Activated T-cell treated with anti-CD3 and anti-CD28 coated beads, Interleukin-2, amount 50 U/mL, for 72 hours (primary cell): ENCODE measurements around the gene LAPTM5. TPM values are rescaled to one million over a fixed set of nuclear protein-coding genes. Genes with fewer than 3 reads are reported as not detected.

Source experiments
- ATAC-seq, 2 donors: fragments of 150-1000 bp; cut with Tn5 transposase; replicated peaks in 1 of 2; 2 replicates each; pipeline ENCODE4 v1.10.0; 2021; ENCODE audit warnings: moderate library complexity in 2 of 2, mild to moderate bottlenecking in 1 of 2
- DNase-seq, 2 donors: peaks; one replicate each; pipeline ENCODE4 v3.0.0; 2021 to 2022; ENCODE audit warnings: mixed read lengths in 1 of 2
- H3K27ac Mint-ChIP-seq: one replicate; pipeline ENCODE4 v1.8.0; 2022; ENCODE audit warnings: mild to moderate bottlenecking, moderate library complexity, mixed read lengths
- H3K27me3 Mint-ChIP-seq: one replicate; pipeline ENCODE4 v1.8.0; 2022; ENCODE audit warnings: low read depth, mixed read lengths
- H3K36me3 Mint-ChIP-seq, 2 donors: one replicate each; pipeline ENCODE4 v1.8.0; 2022; ENCODE audit warnings: mixed read lengths in 2 of 2, mild to moderate bottlenecking in 1 of 2; ENCODE audit not compliant: insufficient read depth in 2 of 2
- H3K4me1 Mint-ChIP-seq: one replicate; pipeline ENCODE4 v1.8.0; 2022; ENCODE audit warnings: low read depth, mixed read lengths
- H3K4me3 Mint-ChIP-seq, 2 donors: one replicate each; pipeline ENCODE4 v1.8.0; 2022; ENCODE audit warnings: mild to moderate bottlenecking in 2 of 2, mixed read lengths in 2 of 2, moderate library complexity in 2 of 2
- H3K9me3 Mint-ChIP-seq, 2 donors: one replicate each; pipeline ENCODE4 v1.8.0; 2022; ENCODE audit warnings: mixed read lengths in 2 of 2
- total RNA-seq, 2 donors: library from RNA; stranded (reverse); gene quantifications; one replicate each; pipeline ENCODE4 v1.2.3, GENCODE V29; 2022

The LAPTM5 gene
- total RNA-seq, 2 donors from 2014 or later = 220 to 281 TPM

DNA sequence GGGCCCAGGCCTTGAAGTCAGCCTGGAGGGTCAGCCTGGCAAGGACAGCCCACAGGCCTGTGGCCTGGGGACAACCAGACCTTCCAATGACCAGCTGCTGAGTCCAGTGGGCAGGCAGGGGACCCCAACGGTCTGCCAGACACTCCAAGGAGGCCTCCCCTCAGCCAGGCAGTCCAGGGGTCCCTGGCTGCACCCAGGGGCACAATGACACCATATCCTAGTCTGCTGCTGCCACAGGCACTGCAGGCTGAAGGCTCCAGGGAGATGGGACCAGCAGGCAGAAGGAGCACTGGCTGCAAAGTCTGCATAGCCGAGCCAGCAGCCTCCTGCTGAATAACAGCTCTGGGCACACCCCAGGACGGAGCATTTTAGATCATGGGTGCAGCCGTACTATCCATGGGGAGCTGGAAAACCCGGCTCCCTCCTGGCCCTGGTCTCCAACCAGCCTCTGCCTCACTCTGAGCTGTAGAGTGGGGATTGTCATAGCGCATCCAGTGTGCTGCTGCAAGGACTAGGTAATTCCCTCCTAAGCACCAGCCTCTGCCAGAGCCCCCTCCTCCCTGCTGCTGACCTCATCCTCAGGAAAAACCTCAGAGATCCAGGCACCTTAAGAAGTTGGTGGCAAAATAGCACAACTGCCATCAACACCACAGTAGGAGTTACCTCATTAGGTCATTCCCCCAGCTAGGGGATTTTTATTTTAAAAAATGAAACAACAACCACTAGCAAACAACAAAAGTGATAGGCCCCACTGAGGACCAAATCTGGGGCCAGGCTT lies 4.8 kb upstream of the LAPTM5 start:
- Mint-ChIP-seq H3K27ac (peak overlapping the region; percentile 95), H3K36me3 (no peaks in the 10 kb centered on the region), H3K9me3 (no peaks in the 10 kb centered on the region), H3K27me3 (no peaks in the 10 kb centered on the region), H3K4me3 (peak overlapping the region; percentile 53 to 99), H3K4me1 (peaks cover 96% of the 10 kb centered on the region)
- ATAC-seq (peak; percentile 11 to 31), DNase-seq (no peak)

DNA sequence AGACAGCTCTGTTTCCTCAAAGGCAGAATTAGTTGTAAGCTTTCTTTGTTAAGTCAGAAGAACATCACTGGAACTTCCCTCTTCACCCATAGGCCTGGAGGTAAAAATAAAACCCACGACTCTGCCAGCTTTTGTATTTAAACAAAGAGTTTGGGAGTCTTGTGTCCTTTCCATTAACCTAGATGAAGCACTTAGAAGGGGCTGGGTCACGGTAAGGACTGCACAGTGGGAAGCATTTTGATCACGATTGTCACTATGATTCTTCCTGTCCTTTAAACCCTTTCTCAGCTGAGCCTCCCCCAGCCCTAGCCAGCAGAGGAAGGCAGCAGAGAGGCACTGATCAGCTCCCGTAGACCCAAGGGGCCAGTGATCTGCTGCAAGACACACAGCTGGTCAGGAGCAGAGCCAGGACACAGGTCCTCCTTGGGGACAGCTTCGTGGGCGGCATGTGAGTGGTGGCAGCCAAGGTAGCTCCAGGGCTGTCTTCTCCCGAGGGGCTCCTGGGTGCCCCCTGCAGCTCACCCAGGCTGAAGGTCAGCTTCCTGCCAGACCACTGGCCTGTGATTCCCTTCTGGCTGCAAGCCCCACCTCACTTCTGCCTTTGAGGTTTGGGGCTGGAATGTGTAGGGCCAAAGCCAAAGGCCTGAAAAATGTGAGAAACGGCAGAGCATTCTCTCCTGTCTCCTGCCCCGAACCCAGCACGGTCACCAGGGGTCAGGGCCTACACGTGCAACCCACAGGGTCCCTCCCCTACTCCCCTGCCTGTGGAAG lies 4.0 kb upstream of the LAPTM5 start:
- Mint-ChIP-seq H3K27ac (peak overlapping the region; percentile 52), H3K27me3 (no peaks in the 10 kb centered on the region), H3K9me3 (no peaks in the 10 kb centered on the region), H3K36me3 (peaks cover 2 to 3% of the 10 kb centered on the region in 2 donors), H3K4me1 (peaks cover 96% of the 10 kb centered on the region), H3K4me3 (peak overlapping the region; percentile 92 to 99)
- ATAC-seq = no peak
- no peak for DNase-seq

DNA sequence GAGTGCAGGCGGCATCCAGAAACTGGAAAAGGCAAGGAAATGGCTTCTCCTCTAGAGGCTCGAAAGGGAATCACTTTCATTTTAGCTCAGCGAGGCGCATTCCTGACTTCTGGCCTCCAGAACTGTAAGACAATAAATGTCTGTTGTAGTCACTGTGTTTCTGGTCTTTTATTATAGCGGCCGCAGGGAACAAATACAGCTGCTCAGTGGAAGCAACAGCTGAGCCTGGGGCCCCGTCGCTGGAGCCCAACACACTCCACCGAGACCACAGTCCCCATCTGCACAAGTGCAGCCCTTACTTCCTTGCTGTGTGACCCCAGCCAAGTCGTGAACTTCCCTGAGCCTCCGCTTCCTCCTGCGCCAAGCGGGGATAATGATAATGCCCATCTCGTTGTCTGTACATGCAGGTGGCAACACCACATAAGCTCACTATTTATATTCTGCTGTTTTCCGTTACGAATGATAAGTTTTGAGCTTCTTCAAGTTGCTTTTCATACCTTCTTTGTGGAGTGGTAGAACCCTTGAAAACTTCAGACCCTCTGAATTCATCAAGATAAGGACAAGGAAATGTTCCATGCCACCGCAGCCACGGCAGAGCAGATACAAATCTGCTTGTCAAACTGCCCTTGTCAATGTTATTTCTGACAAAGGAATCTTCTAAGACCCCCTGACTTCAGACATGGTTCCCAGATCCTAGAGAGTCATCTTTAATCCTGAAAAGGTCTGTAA lies 3.2 kb upstream of the LAPTM5 start:
- H3K27ac Mint-ChIP-seq = peak overlapping the region; percentile 52

DNA sequence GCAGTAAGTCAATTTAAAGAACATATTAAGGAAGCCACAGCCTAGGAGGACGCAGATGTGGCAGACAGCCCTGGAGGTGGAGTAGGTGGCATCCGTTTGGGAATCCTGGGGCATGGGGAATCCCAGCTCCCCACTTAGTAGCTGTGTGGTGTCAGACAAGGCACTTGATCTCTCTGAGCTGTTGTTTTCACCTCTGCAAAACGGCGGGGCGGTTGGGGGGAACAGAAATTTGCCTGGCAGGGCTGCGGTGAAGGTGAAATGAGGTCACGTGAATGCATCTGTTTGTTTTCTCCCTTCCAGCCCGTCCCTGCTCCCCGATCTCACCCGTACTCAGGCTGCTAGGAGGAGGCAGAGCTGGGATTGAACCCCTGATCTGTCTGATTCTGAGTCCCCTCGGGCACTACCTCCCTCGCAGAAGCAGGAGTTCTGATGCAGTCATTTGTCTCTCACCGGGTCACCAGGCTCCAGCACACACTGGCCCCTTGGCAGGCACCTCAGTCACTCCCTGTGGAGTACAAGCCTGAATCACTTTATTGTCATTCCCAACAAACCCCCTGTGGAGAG lies 2.2 kb upstream of the LAPTM5 start:
- ATAC-seq = no peak
- peaks cover 2 to 8% of the 10 kb centered on the region in 2 donors for H3K36me3 Mint-ChIP-seq
- H3K4me1 Mint-ChIP-seq = peaks cover 96% of the 10 kb centered on the region

More for the DNA sequence above, 3.2 kb upstream of the LAPTM5 start:
- Mint-ChIP-seq H3K4me3 (peak overlapping the region; percentile 92 to 99), H3K4me1 (peaks cover 96% of the 10 kb centered on the region), H3K9me3 (no peaks in the 10 kb centered on the region), H3K27me3 (no peaks in the 10 kb centered on the region), H3K36me3 (peaks cover 2 to 4% of the 10 kb centered on the region in 2 donors)
- DNase-seq (no peak), ATAC-seq (no peak)

DNA sequence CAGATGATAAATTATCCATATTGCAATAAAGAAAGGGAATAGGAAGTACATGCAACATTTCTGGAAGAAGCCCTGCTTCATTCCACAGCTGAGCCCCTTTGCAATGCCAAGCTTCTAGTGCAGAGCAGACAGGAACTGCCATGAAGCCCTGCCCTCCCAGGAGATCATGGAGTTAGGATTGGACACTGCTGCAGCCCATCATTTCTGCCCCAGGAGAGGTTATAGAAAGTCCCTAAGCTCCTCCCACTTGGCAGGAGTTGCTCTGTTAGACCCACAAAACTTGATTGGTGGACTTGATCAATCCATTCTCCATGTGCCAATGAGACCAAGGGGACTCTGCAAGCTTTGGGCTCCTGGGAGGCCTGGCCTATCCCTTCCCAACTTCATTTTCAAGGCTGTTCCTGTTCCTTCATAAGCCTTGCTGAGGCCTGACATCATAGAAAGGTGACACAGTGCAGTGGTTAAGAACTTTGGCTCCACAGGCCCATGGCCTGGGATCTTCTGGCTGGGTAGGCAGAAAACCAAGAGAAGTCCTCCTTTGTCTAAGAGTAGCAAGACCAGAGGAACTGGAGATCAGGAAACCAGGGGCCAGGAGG lies 1.3 kb upstream of the LAPTM5 start:
- H3K9me3 Mint-ChIP-seq = no peaks in the 10 kb centered on the region
- ATAC-seq (peak in 1 of 2 donors; percentile 15), DNase-seq (peak in 1 of 2 donors; percentile 55)
- H3K4me3 Mint-ChIP-seq = peak overlapping the region; percentile 92 to 99
- H3K4me1 Mint-ChIP-seq = peaks cover 99% of the 10 kb centered on the region
- peak overlapping the region; percentile 54 for H3K27ac Mint-ChIP-seq
- H3K36me3 Mint-ChIP-seq = peaks cover 2 to 8% of the 10 kb centered on the region in 2 donors
- H3K27me3 Mint-ChIP-seq = no peaks in the 10 kb centered on the region

More for the DNA sequence above, 2.2 kb upstream of the LAPTM5 start:
- DNase-seq = peak; percentile 58 to 59
- Mint-ChIP-seq H3K9me3 (no peaks in the 10 kb centered on the region), H3K27ac (peak overlapping the region; percentile 66), H3K4me3 (peak overlapping the region; percentile 92 to 99), H3K27me3 (no peaks in the 10 kb centered on the region)

DNA sequence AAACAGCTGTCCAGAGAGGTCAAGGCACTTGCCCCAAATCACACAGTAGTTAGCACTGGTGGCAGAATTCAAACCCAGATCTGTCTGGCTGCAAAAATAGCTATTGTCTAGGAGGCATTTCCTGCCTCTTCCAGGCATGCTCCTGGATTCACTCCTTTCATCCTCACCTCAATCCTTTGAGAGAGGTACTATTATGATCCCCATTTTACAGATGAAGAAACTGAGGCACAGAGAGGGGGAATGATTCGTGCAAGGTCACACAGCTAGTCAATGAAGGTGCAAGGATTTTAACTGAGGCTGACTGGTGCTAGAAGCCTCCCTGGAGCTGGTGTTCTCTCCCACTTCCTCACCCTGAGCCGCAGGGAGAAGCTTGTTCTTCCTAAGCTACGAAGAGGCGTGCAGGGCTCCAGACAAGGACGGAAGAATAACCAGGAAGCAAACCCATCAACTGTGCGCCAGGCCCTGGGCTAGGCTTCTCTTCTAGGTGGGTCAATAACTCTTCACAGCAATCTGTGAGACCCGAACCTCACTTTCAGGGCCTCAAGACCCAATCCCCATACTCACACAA lies 631 bp upstream of the LAPTM5 start:
- Mint-ChIP-seq H3K27me3 (no peaks in the 10 kb centered on the region), H3K4me1 (peaks cover 99% of the 10 kb centered on the region), H3K9me3 (no peaks in the 10 kb centered on the region), H3K36me3 (peaks cover 2 to 8% of the 10 kb centered on the region in 2 donors), H3K27ac (peak overlapping the region; percentile 54), H3K4me3 (peak overlapping the region; percentile 92 to 99)
- no peak for DNase-seq
- no peak for ATAC-seq

DNA sequence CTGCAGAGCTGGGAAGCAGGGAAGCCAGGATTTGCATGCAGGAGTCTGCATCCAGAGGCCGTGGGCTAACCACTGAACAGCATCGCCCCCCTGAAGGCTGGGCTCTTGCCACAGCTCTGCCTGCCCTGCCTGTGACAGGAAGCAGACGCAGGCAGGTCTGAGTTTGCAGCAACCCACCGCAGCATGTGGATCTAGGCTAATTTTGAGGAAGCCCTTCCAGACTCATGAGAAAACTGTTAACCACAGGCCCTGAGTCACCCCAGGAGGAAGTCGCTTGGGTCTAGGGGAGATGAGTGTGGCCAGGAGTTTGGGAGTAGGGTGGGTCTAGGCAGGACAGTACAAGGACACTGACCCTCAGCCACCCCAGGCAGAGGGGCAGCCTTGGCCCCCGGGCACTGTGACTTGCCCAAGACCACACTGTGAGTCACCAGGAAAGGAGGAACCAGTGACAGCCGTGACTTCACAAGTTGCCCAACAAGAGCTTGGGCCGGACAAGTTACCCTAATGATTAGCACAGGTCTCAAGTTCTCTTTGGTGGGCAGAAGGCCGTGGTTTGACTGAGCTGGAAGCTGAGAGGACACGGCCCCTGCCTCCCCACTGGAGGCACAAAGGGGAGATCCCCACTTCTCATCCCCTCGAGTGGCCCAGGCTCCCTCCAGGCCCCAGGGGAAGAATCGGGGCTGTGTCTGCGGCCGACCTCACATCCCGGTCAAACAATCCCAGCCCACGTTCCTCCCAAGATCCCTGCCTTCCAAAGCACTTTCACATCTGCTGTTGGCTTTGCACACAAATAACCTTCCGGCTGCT lies 826 bp downstream of the LAPTM5 start:
- peak overlapping the region; percentile 96 for H3K27ac Mint-ChIP-seq

DNA sequence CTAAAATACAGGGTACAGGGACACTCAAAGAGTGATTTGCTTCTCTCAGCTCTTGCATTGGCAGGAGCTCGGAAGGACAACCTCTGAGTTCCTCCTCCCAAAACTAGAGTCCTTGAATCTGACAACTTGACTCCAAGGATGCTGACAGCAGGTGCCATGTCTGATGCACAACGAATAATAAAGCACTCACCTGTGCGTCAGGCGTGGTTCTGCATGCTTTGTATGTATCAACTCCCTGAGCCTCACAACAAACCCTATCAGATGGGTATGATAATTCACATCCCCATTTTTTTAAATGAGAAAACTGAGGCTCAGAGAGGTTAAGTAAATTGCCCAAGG lies 1.4 kb downstream of the LAPTM5 start:
- H3K9me3 Mint-ChIP-seq = no peaks in the 10 kb centered on the region
- ATAC-seq (peak in 1 of 2 donors; percentile 3), DNase-seq (no peak)
- H3K27ac Mint-ChIP-seq = peak overlapping the region; percentile 96
- peak overlapping the region; percentile 92 to 99 for H3K4me3 Mint-ChIP-seq
- H3K36me3 Mint-ChIP-seq = peaks cover 2 to 12% of the 10 kb centered on the region in 2 donors
- H3K4me1 Mint-ChIP-seq = peaks cover 98% of the 10 kb centered on the region
- no peaks in the 10 kb centered on the region for H3K27me3 Mint-ChIP-seq

More for the DNA sequence above, 826 bp downstream of the LAPTM5 start:
- peaks cover 2 to 12% of the 10 kb centered on the region in 2 donors for H3K36me3 Mint-ChIP-seq
- peak; percentile 71 to 74 for DNase-seq
- H3K27me3 Mint-ChIP-seq = no peaks in the 10 kb centered on the region
- H3K4me1 Mint-ChIP-seq = peaks cover 98% of the 10 kb centered on the region
- H3K9me3 Mint-ChIP-seq = no peaks in the 10 kb centered on the region
- peak; percentile 64 to 68 for ATAC-seq
- H3K4me3 Mint-ChIP-seq = peak overlapping the region; percentile 92 to 99

DNA sequence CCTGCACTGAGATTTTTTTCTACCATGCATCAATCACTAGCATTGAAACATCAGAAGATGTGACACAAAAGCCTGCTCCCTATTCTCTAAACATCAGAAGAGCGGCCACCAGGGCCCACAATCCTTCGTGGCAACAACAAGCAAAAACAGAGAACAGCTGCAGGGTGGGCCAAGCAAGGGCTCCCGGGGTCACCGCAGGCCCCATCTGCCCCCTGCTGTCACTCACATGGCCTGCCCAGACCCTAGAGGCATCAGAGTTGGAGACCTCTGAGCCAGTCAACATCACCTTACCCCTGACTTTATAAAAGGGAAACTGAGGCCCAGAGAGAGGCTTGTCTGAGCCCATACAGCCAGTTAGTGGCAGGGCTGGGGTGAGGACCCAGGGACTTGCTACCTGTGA lies 1.8 kb downstream of the LAPTM5 start:
- Mint-ChIP-seq H3K27ac (peak overlapping the region; percentile 96), H3K4me3 (peak overlapping the region; percentile 92 to 99), H3K9me3 (no peaks in the 10 kb centered on the region), H3K4me1 (peaks cover 98% of the 10 kb centered on the region), H3K27me3 (no peaks in the 10 kb centered on the region), H3K36me3 (peaks cover 2 to 12% of the 10 kb centered on the region in 2 donors)
- DNase-seq (no peak), ATAC-seq (no peak)

DNA sequence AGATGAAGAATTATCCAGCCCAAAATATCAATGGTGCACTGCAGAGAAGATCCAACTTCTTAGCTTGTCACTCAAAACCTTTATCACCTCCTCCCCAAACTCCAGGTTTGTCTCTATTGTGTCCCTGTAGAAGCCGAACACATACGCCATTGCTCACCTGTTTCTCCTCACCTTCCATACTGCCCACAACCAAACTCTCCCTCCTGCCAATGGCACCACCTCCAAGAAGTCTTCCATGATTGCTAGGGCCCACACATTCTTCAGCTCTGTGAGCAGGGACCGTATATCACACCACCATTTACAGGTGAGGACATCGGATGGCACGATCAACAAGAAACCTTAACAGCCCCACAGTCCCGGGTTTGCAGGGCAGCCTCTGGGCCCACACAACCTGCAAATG lies 2.2 kb downstream of the LAPTM5 start:
- DNase-seq (no peak), ATAC-seq (no peak)
- Mint-ChIP-seq H3K4me3 (peak overlapping the region; percentile 92 to 99), H3K4me1 (peaks cover 98% of the 10 kb centered on the region), H3K27me3 (no peaks in the 10 kb centered on the region), H3K27ac (peak overlapping the region; percentile 52), H3K9me3 (no peaks in the 10 kb centered on the region), H3K36me3 (peaks cover 2 to 12% of the 10 kb centered on the region in 2 donors)

DNA sequence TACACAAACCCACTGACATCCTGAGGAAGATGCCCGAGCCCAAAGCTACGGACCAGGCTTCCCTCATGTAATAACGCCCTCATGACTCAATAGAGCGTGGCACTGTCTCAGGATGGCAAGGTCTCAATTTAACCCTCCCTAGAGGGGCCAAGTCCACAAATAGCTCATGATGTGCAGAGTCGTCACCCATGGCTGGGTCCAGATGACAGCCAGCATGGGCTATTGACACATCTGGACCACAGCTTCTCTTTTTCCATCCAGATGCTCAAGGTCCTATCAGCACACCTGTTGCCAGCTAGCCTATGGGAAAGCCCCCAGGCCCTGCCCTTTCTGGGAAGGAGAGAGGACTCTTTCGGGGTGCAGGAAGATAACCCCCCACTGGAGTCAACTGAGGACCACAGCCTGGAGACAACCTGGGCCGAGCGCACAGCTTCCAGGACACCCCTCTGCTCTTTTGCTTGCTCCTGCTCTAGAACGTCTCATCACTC lies 2.8 kb downstream of the LAPTM5 start:
- ATAC-seq (peak; percentile 50 to 52), DNase-seq (peak in 1 of 2 donors; percentile 56)
- peaks cover 98% of the 10 kb centered on the region for H3K4me1 Mint-ChIP-seq
- peak overlapping the region; percentile 92 to 99 for H3K4me3 Mint-ChIP-seq
- H3K27me3 Mint-ChIP-seq = no peaks in the 10 kb centered on the region
- peaks cover 2 to 12% of the 10 kb centered on the region in 2 donors for H3K36me3 Mint-ChIP-seq
- peak overlapping the region; percentile 52 for H3K27ac Mint-ChIP-seq
- H3K9me3 Mint-ChIP-seq = no peaks in the 10 kb centered on the region
